K562 (cell line): ENCODE data around the gene MED13L. TPM values are rescaled to one million over a fixed set of nuclear protein-coding genes. Genes with fewer than 3 reads are reported as not detected.

Experiments used
- BRD9 ChIP-seq: fragments of 450-650 bp; IDR thresholded peaks from 2 replicates; pipeline ENCODE4 v1.6.1; 2018; ENCODE audit warnings: low read depth; ENCODE audit not compliant: partially characterized antibody
- CBX1 ChIP-seq: sonication (generic); IDR thresholded peaks from 2 replicates; pipeline ENCODE4 v1.6.1; 2016; ENCODE audit warnings: antibody characterized with exemption, low read depth, mild to moderate bottlenecking
- FOSL1 ChIP-seq: fragments of 200-800 bp; sonication (Bioruptor generic); conservative IDR thresholded peaks from 2 replicates; pipeline ENCODE4 v1.6.1; 2016; ENCODE audit warnings: missing genetic modification characterization, missing compliant biosample characterization
- HNRNPK ChIP-seq: fragments of 200-400 bp; formaldehyde crosslinking; IDR thresholded peaks from one replicate; pipeline ENCODE4 v1.6.1; 2018; ENCODE audit warnings: mild to moderate bottlenecking, low read depth, low read length; ENCODE audit not compliant: poor library complexity, severe bottlenecking
- MGA ChIP-seq: fragments of 450-650 bp; IDR thresholded peaks from 2 replicates; pipeline ENCODE4 v1.6.1; 2016; ENCODE audit warnings: mild to moderate bottlenecking, moderate library complexity
- MXD1 ChIP-seq: fragments of 250-450 bp; sonication (Bioruptor Pico); IDR thresholded peaks from 2 replicates; pipeline ENCODE4 v1.8.0; 2021; ENCODE audit warnings: borderline replicate concordance, mild to moderate bottlenecking, moderate library complexity; ENCODE audit not compliant: poor library complexity, severe bottlenecking
- PPARD ChIP-seq: fragments of 250-450 bp; sonication (Bioruptor Pico); IDR thresholded peaks from 2 replicates; pipeline ENCODE4 v1.8.0; 2022; ENCODE audit warnings: inconsistent platforms, mild to moderate bottlenecking, moderate library complexity
- ZNF280B ChIP-seq: fragments of 250-450 bp; sonication (Bioruptor Pico); IDR thresholded peaks from 2 replicates; pipeline ENCODE4 v1.5.1; 2021; ENCODE audit warnings: mild to moderate bottlenecking
- polyA plus RNA-seq, 8 experiments: library from polyadenylated mRNA; depleted of rRNA in 4 of 8; stranded (reverse) in 5 of 8; unstranded in 3 of 8; fragments of >200 nt; fragmentation: Nextera tagmentation in 2 of 8; fragmentation: Illumina TruSeq in 1 of 8; extraction: Ambion mirVana in 2 of 8; extraction: Trizol in 1 of 8; gene quantifications; 2 replicates each; pipeline versions ENCODE4 v1.2.1 to v1.2.3, GENCODE V29; 2011 to 2014; ENCODE audit warnings: inconsistent platforms in 1 of 8, missing spikeins in 1 of 8
- total RNA-seq, 7 experiments: library from RNA; depleted of rRNA in 6 of 7; stranded (reverse); fragments of >200 nt in 6 of 7; fragmentation: Illumina TruSeq in 2 of 7; extraction: Trizol in 2 of 7; gene quantifications; 2 replicates each; pipeline versions ENCODE4 v1.2.1 to v1.2.3, GENCODE V29; 2011 to 2021; ENCODE audit warnings: low replicate concordance in 1 of 7
- TF ChIP-seq, protein P1 (sequence below): fragments of 450-650 bp; formaldehyde crosslinking; IDR thresholded peaks from 2 replicates; pipeline ENCODE4 v1.4.0; 2020; ENCODE audit warnings: mild to moderate bottlenecking, moderate library complexity
- TF ChIP-seq, protein P2 (sequence below), 2 experiments: fragments of 450-650 bp in 1 of 2; sonication (generic) in 1 of 2; formaldehyde crosslinking in 1 of 2; IDR thresholded peaks in 1 of 2; conservative IDR thresholded peaks in 1 of 2; 2 replicates each; pipeline versions ENCODE4 v1.6.1 to v1.8.1; 2016 to 2023; ENCODE audit warnings: mild to moderate bottlenecking in 2 of 2, moderate library complexity in 2 of 2, inconsistent platforms in 1 of 2, missing genetic modification reagents in 1 of 2

Gene MED13L
- total and polyA plus RNA-seq, 9 of the 15 experiments (the other 6 are each of a cell fraction or from before 2014, with no cell fraction given), result 13.4 to 90.3 (median 36.9) TPM

DNA sequence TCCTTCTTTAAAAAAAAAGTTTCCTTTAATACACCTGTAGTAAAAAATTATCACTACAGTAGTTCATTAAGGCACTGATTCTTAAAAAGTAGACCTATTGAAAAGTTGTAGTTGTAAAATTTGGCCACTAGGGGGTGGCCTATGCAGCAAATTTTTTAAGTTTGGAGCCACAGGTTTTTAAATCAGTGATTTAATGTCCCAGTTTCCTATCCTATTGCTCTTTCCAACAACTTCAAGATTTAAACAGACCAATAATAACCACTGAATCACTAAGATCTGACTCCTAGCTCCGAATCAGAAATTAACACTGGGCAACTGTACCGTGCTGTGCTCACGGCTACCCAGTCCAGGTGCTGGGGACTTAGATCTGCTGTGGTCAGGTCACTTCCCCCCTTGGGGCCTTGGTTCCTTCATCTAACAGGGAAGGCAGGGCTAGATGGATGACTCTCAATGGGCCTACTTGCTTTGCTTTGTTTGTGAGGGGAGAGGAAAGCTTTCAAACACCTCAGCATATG is 279.3 kb downstream of the MED13L start (continued):
- TF ChIP-seq, protein P1, sequence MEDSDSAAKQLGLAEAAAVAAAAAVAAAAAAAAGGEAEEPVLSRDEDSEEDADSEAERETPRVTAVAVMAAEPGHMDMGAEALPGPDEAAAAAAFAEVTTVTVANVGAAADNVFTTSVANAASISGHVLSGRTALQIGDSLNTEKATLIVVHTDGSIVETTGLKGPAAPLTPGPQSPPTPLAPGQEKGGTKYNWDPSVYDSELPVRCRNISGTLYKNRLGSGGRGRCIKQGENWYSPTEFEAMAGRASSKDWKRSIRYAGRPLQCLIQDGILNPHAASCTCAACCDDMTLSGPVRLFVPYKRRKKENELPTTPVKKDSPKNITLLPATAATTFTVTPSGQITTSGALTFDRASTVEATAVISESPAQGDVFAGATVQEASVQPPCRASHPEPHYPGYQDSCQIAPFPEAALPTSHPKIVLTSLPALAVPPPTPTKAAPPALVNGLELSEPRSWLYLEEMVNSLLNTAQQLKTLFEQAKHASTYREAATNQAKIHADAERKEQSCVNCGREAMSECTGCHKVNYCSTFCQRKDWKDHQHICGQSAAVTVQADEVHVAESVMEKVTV (CRISPR knock-in tag), result 0 out of 2 replicates have a peak, but pooled peaks have one; percentile 22
- TF ChIP-seq MGA (no peak), HNRNPK (no peak), FOSL1 (tag) (no peak), ZNF280B (no peak), CBX1 (no peak), MXD1 (CRISPR knock-in tag) (no peak), PPARD (no peak), BRD9 (no peak)
- TF ChIP-seq, protein P2, sequence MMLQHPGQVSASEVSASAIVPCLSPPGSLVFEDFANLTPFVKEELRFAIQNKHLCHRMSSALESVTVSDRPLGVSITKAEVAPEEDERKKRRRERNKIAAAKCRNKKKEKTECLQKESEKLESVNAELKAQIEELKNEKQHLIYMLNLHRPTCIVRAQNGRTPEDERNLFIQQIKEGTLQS (IDR thresholded peaks at IDR 0.05), result no peak
- TF ChIP-seq, protein P2 (CRISPR knock-in tag; conservative IDR thresholded peaks at IDR 0.05), result no peak
